Testis (tissue), 2 donors: ENCODE data around the gene SWT1.

Experiments used
- POLR2A ChIP-seq: fragments of 450-650 bp; IDR thresholded peaks from one replicate; pipeline ENCODE4 v1.6.1; 2017; ENCODE audit warnings: antibody characterized with exemption, mild to moderate bottlenecking, moderate library complexity
- TF ChIP-seq, protein P1 (sequence below), 3 experiments: fragments of 450-650 bp in 2 of 3; fragments of 200-600 bp in 1 of 3; sonication (generic) in 1 of 3; IDR thresholded peaks; one replicate each; pipeline ENCODE4 v1.5.1; 2016 to 2019; ENCODE audit warnings: antibody characterized with exemption in 3 of 3, mild to moderate bottlenecking in 2 of 3, moderate library complexity in 1 of 3

DNA sequence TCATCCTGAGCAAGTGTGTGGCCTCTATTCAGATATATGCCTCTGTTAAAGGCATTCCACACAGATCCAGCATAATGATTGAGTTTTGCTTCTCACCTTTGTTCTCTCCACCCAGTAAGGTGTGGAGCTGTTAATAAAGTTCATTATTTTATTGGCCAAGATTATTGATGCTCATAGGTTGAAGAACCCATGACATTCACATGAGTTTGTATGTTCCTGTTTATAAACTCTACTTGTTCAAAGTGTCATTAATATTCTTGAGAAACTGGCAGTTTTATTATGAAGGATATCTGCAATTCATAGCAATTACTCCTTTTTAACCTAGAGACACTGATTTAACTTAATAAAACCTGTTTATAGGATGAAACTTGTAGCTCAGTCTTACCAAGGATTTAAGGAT, 138.1 kb downstream of the SWT1 start:
- TF ChIP-seq, protein P1, sequence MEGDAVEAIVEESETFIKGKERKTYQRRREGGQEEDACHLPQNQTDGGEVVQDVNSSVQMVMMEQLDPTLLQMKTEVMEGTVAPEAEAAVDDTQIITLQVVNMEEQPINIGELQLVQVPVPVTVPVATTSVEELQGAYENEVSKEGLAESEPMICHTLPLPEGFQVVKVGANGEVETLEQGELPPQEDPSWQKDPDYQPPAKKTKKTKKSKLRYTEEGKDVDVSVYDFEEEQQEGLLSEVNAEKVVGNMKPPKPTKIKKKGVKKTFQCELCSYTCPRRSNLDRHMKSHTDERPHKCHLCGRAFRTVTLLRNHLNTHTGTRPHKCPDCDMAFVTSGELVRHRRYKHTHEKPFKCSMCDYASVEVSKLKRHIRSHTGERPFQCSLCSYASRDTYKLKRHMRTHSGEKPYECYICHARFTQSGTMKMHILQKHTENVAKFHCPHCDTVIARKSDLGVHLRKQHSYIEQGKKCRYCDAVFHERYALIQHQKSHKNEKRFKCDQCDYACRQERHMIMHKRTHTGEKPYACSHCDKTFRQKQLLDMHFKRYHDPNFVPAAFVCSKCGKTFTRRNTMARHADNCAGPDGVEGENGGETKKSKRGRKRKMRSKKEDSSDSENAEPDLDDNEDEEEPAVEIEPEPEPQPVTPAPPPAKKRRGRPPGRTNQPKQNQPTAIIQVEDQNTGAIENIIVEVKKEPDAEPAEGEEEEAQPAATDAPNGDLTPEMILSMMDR (IDR thresholded peaks at IDR 0.05) = no peak
- TF ChIP-seq POLR2A = no peak
